Right lobe of liver (tissue), 6 donors: ENCODE data around the gene SIL1. TPM values are rescaled to one million over a fixed set of nuclear protein-coding genes. Genes with fewer than 3 reads are reported as not detected.

Experiments
- ATAC-seq, 4 donors: fragments of 200-7000 bp; cut with Tn5 transposase; one replicate each; pipeline ENCODE4 v1.9.1; 2020; ENCODE audit warnings: mild to moderate bottlenecking in 4 of 4, moderate library complexity in 4 of 4
- DNase-seq, 3 donors: peaks; one replicate each; pipeline ENCODE4 v3.0.0-alpha.2; 2020
- H3K27ac ChIP-seq, 3 donors: fragments of 200-600 bp; one replicate each; pipeline ENCODE4 v1.8.0; 2022
- H3K27me3 ChIP-seq, 2 donors: fragments of 200-600 bp; one replicate each; pipeline ENCODE4 v1.8.0; 2022
- H3K36me3 ChIP-seq, 4 donors: fragments of 200-600 bp; sonication (generic) in 1 of 4; one replicate each; pipeline versions ENCODE4 v1.5.1 to v1.8.0; 2017 to 2022; ENCODE audit warnings: control low read depth in 1 of 4
- H3K4me1 ChIP-seq, 4 donors: fragments of 200-600 bp; sonication (generic) in 1 of 4; one replicate each; pipeline versions ENCODE4 v1.5.1 to v1.8.0; 2017 to 2022; ENCODE audit warnings: control low read depth in 1 of 4
- H3K4me3 ChIP-seq, 3 donors: fragments of 200-600 bp; one replicate each; pipeline ENCODE4 v1.8.0; 2022
- H3K9me3 ChIP-seq, 4 donors: fragments of 200-600 bp; sonication (generic) in 1 of 4; one replicate each; pipeline versions ENCODE4 v1.5.1 to v1.8.0; 2017 to 2022; ENCODE audit warnings: control low read depth in 1 of 4
- CTCF ChIP-seq, 4 donors: fragments of 200-600 bp in 3 of 4; fragments of 450-650 bp in 1 of 4; IDR thresholded peaks; one replicate each; pipeline versions ENCODE4 v1.5.1 to v1.8.0; 2016 to 2022; ENCODE audit warnings: antibody characterized with exemption in 4 of 4, mild to moderate bottlenecking in 2 of 4
- POLR2A ChIP-seq: fragments of 450-650 bp; IDR thresholded peaks from one replicate; pipeline ENCODE4 v1.6.1; 2017; ENCODE audit warnings: antibody characterized with exemption, mild to moderate bottlenecking
- WGBS: methylation state at CpG from one replicate; pipeline ENCODE4 v1.1.6; 2018; ENCODE audit warnings: low coverage, low lambda C conversion rate; ENCODE audit not compliant: insufficient coverage; ENCODE audit errors: missing lambda C conversion rate; 5-methylcytosine and 5-hydroxymethylcytosine counted together
- intact Hi-C, 2 donors: fragments of 100-400 bp; cut with DNase I; formaldehyde crosslinking; loops; one replicate each; pipeline versions ENCODE4 v1.11.2 to v1.14.1; 2022
- total RNA-seq, 6 experiments: library from RNA; depleted of rRNA in 2 of 6; stranded (reverse); fragments of >200 nt in 2 of 6; fragmentation: NEBNext Ultra II Directional in 3 of 6; extraction: Animal tissue kit (Norgen Biotek cat#: 25700) in 3 of 6; gene quantifications; one replicate each; pipeline versions ENCODE4 v1.1.0 to v1.2.4, GENCODE V29; 2016 to 2023
- donor health status: DM: no; HTN: yes; CAD: no.
- donor health status: DM: no; HTN: no; CAD: no.
- donor health status: DM: no; HTN: no; CAD: no.
- donor health status: DM: no; HTN: yes; CAD: no.
- donor health status: DM: no; HTN: yes; CAD: no.

Gene SIL1
- total RNA-seq, 6 experiments from 2014 or later, result 57.6 to 94.9 (median 67.0) TPM

- DNase-seq (no peak), ATAC-seq (peak in 1 of 4 donors; percentile 30)
- WGBS, result no CpG with 5 or more reads among the region's 3 CpGs
- no peak overlapping the region for H3K4me3 ChIP-seq
- intact Hi-C loops, result no loop called here
- no peak for TF ChIP-seq POLR2A
- TF ChIP-seq CTCF (IDR thresholded peaks at IDR 0.05), result no peak
- no peaks in the 10 kb centered on the region for H3K9me3 ChIP-seq
- peaks cover 0 to 15% (median 6%) of the 10 kb centered on the region in 4 donors for H3K36me3 ChIP-seq
- peaks cover 0 to 15% (median 4%) of the 10 kb centered on the region in 4 donors for H3K4me1 ChIP-seq
- no peaks in the 10 kb centered on the region for H3K27me3 ChIP-seq
- H3K27ac ChIP-seq, result no peak overlapping the region
Observed at GRCh38 chr5:138949988-138950387, 248.2 kb downstream of the SIL1 start.

DNA sequence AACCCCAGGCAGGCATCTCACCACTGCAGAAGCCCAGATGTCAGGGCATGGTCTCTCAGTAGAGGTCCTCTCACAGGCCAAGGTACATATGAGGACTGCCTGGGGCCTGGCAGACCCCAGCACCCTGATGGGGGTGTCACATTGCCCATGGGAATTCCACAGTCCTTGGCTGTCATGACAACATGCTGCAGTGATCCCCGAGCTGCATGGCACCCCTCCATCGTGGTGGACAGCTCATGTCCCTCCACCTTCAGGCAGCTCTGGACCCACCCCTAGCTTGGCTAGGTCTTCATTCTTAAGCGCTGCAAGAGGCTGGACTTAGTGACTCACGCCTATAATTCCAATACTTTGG lies 249.0 kb downstream of the SIL1 start:
- H3K9me3 ChIP-seq, result no peaks in the 10 kb centered on the region
- H3K4me1 ChIP-seq, result peaks cover 0 to 14% (median 3%) of the 10 kb centered on the region in 4 donors
- WGBS, result 83% methylated on average over 4 of the region's 4 CpGs
- H3K36me3 ChIP-seq, result peaks cover 0 to 15% (median 6%) of the 10 kb centered on the region in 4 donors
- intact Hi-C loops, result no loop called here
- TF ChIP-seq CTCF (IDR thresholded peaks at IDR 0.05) (no peak), POLR2A (no peak)
- H3K27ac ChIP-seq, result no peak overlapping the region
- ATAC-seq (no peak), DNase-seq (no peak)
- H3K4me3 ChIP-seq, result no peak overlapping the region
- no peaks in the 10 kb centered on the region for H3K27me3 ChIP-seq

GRCh38 chr5:138948471-138949222 lies 249.5 kb downstream of the SIL1 start:
- ATAC-seq (no peak), DNase-seq (no peak)
- intact Hi-C loops, result no loop called here
- no peaks in the 10 kb centered on the region for H3K27me3 ChIP-seq
- no peak for TF ChIP-seq POLR2A
- no peak for TF ChIP-seq CTCF (IDR thresholded peaks at IDR 0.05)
- no peaks in the 10 kb centered on the region for H3K9me3 ChIP-seq
- peaks cover 0 to 12% (median 3%) of the 10 kb centered on the region in 4 donors for H3K4me1 ChIP-seq
- 88% methylated on average over 17 of the region's 23 CpGs for whole genome bisulfite sequencing
- no peak overlapping the region for H3K27ac ChIP-seq
- no peak overlapping the region for H3K4me3 ChIP-seq
- H3K36me3 ChIP-seq, result peaks cover 0 to 15% (median 6%) of the 10 kb centered on the region in 4 donors

- Histone ChIP-seq H3K36me3 (peaks cover 0 to 15% (median 6%) of the 10 kb centered on the region in 4 donors), H3K4me1 (peaks cover 0 to 4% (median 1%) of the 10 kb centered on the region in 4 donors), H3K27me3 (no peaks in the 10 kb centered on the region), H3K4me3 (no peak overlapping the region), H3K27ac (no peak overlapping the region), H3K9me3 (no peaks in the 10 kb centered on the region)
- ATAC-seq (no peak), DNase-seq (no peak)
- intact Hi-C loops, result no loop called here
- TF ChIP-seq CTCF (IDR thresholded peaks at IDR 0.05) (no peak), POLR2A (no peak)
- WGBS, result 96% methylated on average over 5 of the region's 5 CpGs
Observed at GRCh38 chr5:138947780-138948179, 250.4 kb downstream of the SIL1 start.
